HEK293 (cell line): ENCODE results near the gene TMEM123.

ENCODE experiments used
- CTCF ChIA-PET: fragments of 350-600 bp; formaldehyde crosslinking; extraction: SDS; loops from one replicate; lab custom pipeline; 2021; ENCODE audit warnings: antibody characterized with exemption; lab: Yijun Ruan, JAX
- POLR2A ChIA-PET: fragments of 300-600 bp; formaldehyde crosslinking; extraction: SDS; loops from one replicate; lab custom pipeline; 2020; ENCODE audit warnings: antibody characterized with exemption, inconsistent platforms; lab: Yijun Ruan, JAX
- H3K27ac ChIP-seq: fragments of 200-500 bp; sonication (Bioruptor generic); 2 replicates; pipeline ENCODE4 v1.5.1; 2014; ENCODE audit warnings: low read depth, low read length, control low read depth, inconsistent platforms; ENCODE audit errors: extremely low read depth
- H3K36me3 ChIP-seq, 2 experiments: fragments of 200-500 bp in 1 of 2; sonication (Bioruptor generic) in 1 of 2; 1 replicate in 1 of 2; 2 replicates in 1 of 2; pipeline ENCODE4 v1.5.1; 2014 to 2017; ENCODE audit warnings: inconsistent platforms in 2 of 2, low read length in 2 of 2; ENCODE audit not compliant: control insufficient read depth in 2 of 2, insufficient read depth in 1 of 2
- H3K4me1 ChIP-seq: fragments of 200-500 bp; sonication (Bioruptor generic); 2 replicates; pipeline ENCODE4 v1.5.1; 2014; ENCODE audit warnings: mild to moderate bottlenecking, low read length, inconsistent platforms; ENCODE audit not compliant: control insufficient read depth, insufficient read depth
- H3K4me3 ChIP-seq: 2 replicates; pipeline ENCODE4 v1.5.1; 2011; ENCODE audit warnings: low read depth, mild to moderate bottlenecking, control low read depth, low read length, moderate library complexity
- H3K9me3 ChIP-seq: fragments of 200-500 bp; sonication (Bioruptor generic); 2 replicates; pipeline ENCODE4 v1.5.1; 2014; ENCODE audit warnings: low read depth, low read length, inconsistent platforms; ENCODE audit not compliant: control insufficient read depth, insufficient read depth
- CTCF ChIP-seq: fragments of 450-650 bp; formaldehyde crosslinking; IDR thresholded peaks from 2 replicates; pipeline ENCODE4 v1.5.1; 2016; ENCODE audit warnings: missing biosample characterization, missing genetic modification characterization
- HOXD13 ChIP-seq: sonication (generic); formaldehyde crosslinking; IDR thresholded peaks from 2 replicates; pipeline ENCODE4 v1.8.0; 2022; ENCODE audit warnings: missing genetic modification reagents, borderline replicate concordance
- PRDM6 ChIP-seq: fragments of 450-650 bp; formaldehyde crosslinking; IDR thresholded peaks from 2 replicates; pipeline ENCODE4 v1.5.1; 2017; ENCODE audit warnings: missing biosample characterization, missing genetic modification characterization
- REST ChIP-seq: fragments of 450-650 bp; formaldehyde crosslinking; IDR thresholded peaks from 2 replicates; pipeline ENCODE4 v1.5.1; 2016; ENCODE audit warnings: missing biosample characterization, missing genetic modification characterization
- ZBTB21 ChIP-seq: fragments of 450-650 bp; formaldehyde crosslinking; IDR thresholded peaks from 2 replicates; pipeline ENCODE4 v1.5.1; 2017; ENCODE audit warnings: missing biosample characterization, missing genetic modification characterization
- ZBTB7A ChIP-seq: fragments of 450-650 bp; formaldehyde crosslinking; IDR thresholded peaks from 2 replicates; pipeline ENCODE4 v1.5.1; 2016; ENCODE audit warnings: low read depth, missing biosample characterization, missing genetic modification characterization
- ZNF112 ChIP-seq: fragments of 450-650 bp; formaldehyde crosslinking; IDR thresholded peaks from 2 replicates; pipeline ENCODE4 v1.5.0; 2017; ENCODE audit warnings: missing biosample characterization, missing genetic modification characterization
- ZNF175 ChIP-seq: fragments of 450-650 bp; formaldehyde crosslinking; IDR thresholded peaks from 2 replicates; pipeline ENCODE4 v1.5.1; 2016; ENCODE audit warnings: missing biosample characterization, missing genetic modification characterization
- ZNF184 ChIP-seq: fragments of 450-650 bp; IDR thresholded peaks from 2 replicates; pipeline ENCODE4 v1.5.1; 2018; ENCODE audit warnings: missing biosample characterization, mild to moderate bottlenecking, missing genetic modification characterization
- ZNF2 ChIP-seq: fragments of 450-650 bp; formaldehyde crosslinking; IDR thresholded peaks from 2 replicates; pipeline ENCODE4 v1.5.1; 2016; ENCODE audit warnings: missing biosample characterization, missing genetic modification characterization
- ZNF26 ChIP-seq: fragments of 450-650 bp; formaldehyde crosslinking; IDR thresholded peaks from 2 replicates; pipeline ENCODE4 v1.5.1; 2016; ENCODE audit warnings: missing biosample characterization, missing genetic modification characterization
- ZNF335 ChIP-seq: fragments of 450-650 bp; formaldehyde crosslinking; conservative IDR thresholded peaks from 2 replicates; pipeline ENCODE4 v1.5.1; 2016; ENCODE audit warnings: missing biosample characterization, missing genetic modification characterization
- ZNF501 ChIP-seq: fragments of 450-650 bp; formaldehyde crosslinking; IDR thresholded peaks from 2 replicates; pipeline ENCODE4 v1.5.1; 2016; ENCODE audit warnings: missing biosample characterization, missing genetic modification characterization
- ZNF654 ChIP-seq: fragments of 450-650 bp; formaldehyde crosslinking; IDR thresholded peaks from 2 replicates; pipeline ENCODE4 v1.5.1; 2016; ENCODE audit warnings: low read depth, missing biosample characterization, missing genetic modification characterization
- ZNF658 ChIP-seq: fragments of 450-650 bp; formaldehyde crosslinking; IDR thresholded peaks from 2 replicates; pipeline ENCODE4; 2016; ENCODE audit warnings: missing biosample characterization, missing genetic modification characterization
- ZNF692 ChIP-seq: fragments of 450-650 bp; formaldehyde crosslinking; IDR thresholded peaks from 2 replicates; pipeline ENCODE4 v1.5.1; 2016; ENCODE audit warnings: missing biosample characterization, missing genetic modification characterization
- ZNF704 ChIP-seq: fragments of 450-650 bp; formaldehyde crosslinking; IDR thresholded peaks from 2 replicates; pipeline ENCODE4 v1.5.1; 2016; ENCODE audit warnings: missing biosample characterization, missing genetic modification characterization
- ZNF792 ChIP-seq: fragments of 450-650 bp; formaldehyde crosslinking; IDR thresholded peaks from 2 replicates; pipeline ENCODE4 v1.5.1; 2016; ENCODE audit warnings: missing biosample characterization, missing genetic modification characterization
- ZNF837 ChIP-seq: fragments of 450-650 bp; formaldehyde crosslinking; IDR thresholded peaks from 2 replicates; pipeline ENCODE4 v1.5.1; 2016; ENCODE audit warnings: missing biosample characterization, missing genetic modification characterization

Gene TMEM123

GRCh38 chr11:102390667-102391465, 61.7 kb downstream of the TMEM123 start:
- no peaks in the 10 kb centered on the region for H3K9me3 ChIP-seq
- H3K36me3 ChIP-seq: peaks cover 0 to 65% of the 10 kb centered on the region in 2 experiments; a peak in 2 of 3 replicates
- H3K27ac ChIP-seq: no peak overlapping the region
- H3K4me1 ChIP-seq: no peaks in the 10 kb centered on the region
- CTCF ChIA-PET: interaction anchor here (0.5 to 3.4 kb wide), 48 partner anchors 10 to 1327 kb away, joined by 3 to 32 read pairs (median 4); no protein-coding TSS in a partner anchor
- no peak for TF ChIP-seq ZNF112 (tag by site-specific recombination)
- peak; percentile 50 for TF ChIP-seq CTCF (tag by site-specific recombination)
- TF ChIP-seq ZNF837 (tag by site-specific recombination): no peak
- peak; percentile 54; the same call in 1 of the 2 replicates for TF ChIP-seq REST (tag by site-specific recombination)
- TF ChIP-seq ZNF654 (tag by site-specific recombination): peak; percentile 58
- peak; percentile 41; the same call in 1 of the 2 replicates for TF ChIP-seq ZNF692 (tag by site-specific recombination)
- peak; percentile 73 for TF ChIP-seq ZNF2 (tag by site-specific recombination)
- peak; percentile 54; the same call in 1 of the 2 replicates for TF ChIP-seq ZNF501 (tag by site-specific recombination)
- TF ChIP-seq, all 188 proteins: peak for 6
- POLR2A ChIA-PET: interaction anchor here (0.7 kb wide), 1 partner anchor 49 kb away, joined by 3 read pairs; no protein-coding TSS in a partner anchor
- no peak overlapping the region for H3K4me3 ChIP-seq

GRCh38 chr11:102389253-102389652, 63.3 kb downstream of the TMEM123 start:
- H3K4me3 ChIP-seq: no peak overlapping the region
- H3K36me3 ChIP-seq: peaks cover 0 to 62% of the 10 kb centered on the region in 2 experiments; a peak in 1 of 3 replicates
- ChIA-PET CTCF (interaction anchor here (2.1 to 3.4 kb wide), 4 partner anchors 18 to 107 kb away, joined by 11 to 26 read pairs (median 16); no protein-coding TSS in a partner anchor), POLR2A (interaction anchor here (0.6 to 0.7 kb wide), 2 partner anchors 95 to 107 kb away, joined by 5 read pairs; no protein-coding TSS in a partner anchor)
- TF ChIP-seq ZNF175 (no peak), ZNF335 (no peak), ZNF704 (tag by site-specific recombination) (no peak), PRDM6 (tag by site-specific recombination) (no peak), ZBTB21 (no peak), HOXD13 (CRISPR knock-in tag) (no peak), ZBTB7A (tag by site-specific recombination) (no peak), ZNF26 (tag by site-specific recombination) (no peak), ZNF658 (no peak), ZNF501 (tag by site-specific recombination) (no peak), ZNF792 (tag by site-specific recombination) (no peak), ZNF184 (tag by site-specific recombination) (no peak)
- no peaks in the 10 kb centered on the region for H3K4me1 ChIP-seq
- no peak overlapping the region for H3K27ac ChIP-seq
- H3K9me3 ChIP-seq: no peaks in the 10 kb centered on the region
